Gastrocnemius medialis (tissue), 4 donors: ENCODE results near the gene COX10.

ENCODE experiments used
- POLR2A ChIP-seq, 2 donors: fragments of 450-650 bp; IDR thresholded peaks; one replicate each; pipeline ENCODE4 v1.6.1; 2017; ENCODE audit warnings: antibody characterized with exemption in 2 of 2, mild to moderate bottlenecking in 2 of 2, moderate library complexity in 2 of 2
- TF ChIP-seq, protein P1 (sequence below), 5 experiments: fragments of 450-650 bp in 3 of 5; fragments of 200-600 bp in 2 of 5; sonication (generic) in 2 of 5; IDR thresholded peaks in 4 of 5; conservative IDR thresholded peaks in 1 of 5; 1 replicate in 4 of 5; 2 replicates in 1 of 5; pipeline ENCODE4 v1.5.1; 2016 to 2019; ENCODE audit warnings: antibody characterized with exemption in 5 of 5, mild to moderate bottlenecking in 3 of 5, moderate library complexity in 3 of 5

DNA sequence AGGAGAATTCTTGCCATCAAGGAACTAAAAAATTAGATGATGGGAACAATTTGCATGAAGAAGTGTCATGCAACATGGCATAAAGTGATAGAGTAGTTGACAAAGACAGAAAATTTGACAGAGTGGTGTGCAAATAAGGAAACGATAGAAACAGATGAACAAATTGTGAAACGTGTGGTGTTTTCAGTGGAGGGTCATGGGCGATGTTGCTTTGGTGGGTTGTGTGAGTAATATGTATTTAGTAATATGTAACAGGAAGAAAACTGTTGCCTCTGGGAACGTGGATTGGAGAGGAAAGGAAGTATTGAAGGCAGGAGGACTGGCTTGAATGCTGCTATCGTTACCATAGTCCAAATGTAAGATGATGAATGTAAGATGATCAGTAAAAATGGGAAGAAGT, 3.6 kb downstream of the COX10 start:
- TF ChIP-seq, protein P1, sequence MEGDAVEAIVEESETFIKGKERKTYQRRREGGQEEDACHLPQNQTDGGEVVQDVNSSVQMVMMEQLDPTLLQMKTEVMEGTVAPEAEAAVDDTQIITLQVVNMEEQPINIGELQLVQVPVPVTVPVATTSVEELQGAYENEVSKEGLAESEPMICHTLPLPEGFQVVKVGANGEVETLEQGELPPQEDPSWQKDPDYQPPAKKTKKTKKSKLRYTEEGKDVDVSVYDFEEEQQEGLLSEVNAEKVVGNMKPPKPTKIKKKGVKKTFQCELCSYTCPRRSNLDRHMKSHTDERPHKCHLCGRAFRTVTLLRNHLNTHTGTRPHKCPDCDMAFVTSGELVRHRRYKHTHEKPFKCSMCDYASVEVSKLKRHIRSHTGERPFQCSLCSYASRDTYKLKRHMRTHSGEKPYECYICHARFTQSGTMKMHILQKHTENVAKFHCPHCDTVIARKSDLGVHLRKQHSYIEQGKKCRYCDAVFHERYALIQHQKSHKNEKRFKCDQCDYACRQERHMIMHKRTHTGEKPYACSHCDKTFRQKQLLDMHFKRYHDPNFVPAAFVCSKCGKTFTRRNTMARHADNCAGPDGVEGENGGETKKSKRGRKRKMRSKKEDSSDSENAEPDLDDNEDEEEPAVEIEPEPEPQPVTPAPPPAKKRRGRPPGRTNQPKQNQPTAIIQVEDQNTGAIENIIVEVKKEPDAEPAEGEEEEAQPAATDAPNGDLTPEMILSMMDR (IDR thresholded peaks at IDR 0.05 in 4 of 5, conservative IDR thresholded peaks at IDR 0.05 in 1 of 5) = no peak
- TF ChIP-seq POLR2A (IDR thresholded peaks at IDR 0.05) = no peak
